Anterior cingulate cortex (tissue), 58 donors: ENCODE data around the gene PLD6.
A peak's percentile ranks its signal among the peaks of the same experiment; 100 is the strongest.

ENCODE experiments used
- DNase-seq, 58 donors: peaks; one replicate each; lab custom pipeline; 2025; lab: John Stamatoyannopoulos, UW

PLD6 gene

GRCh38 chr17:17227608-17228520 lies 21.7 kb upstream of the PLD6 start:
- peak in 14 of 58 donors; percentile 9 to 59 (median 28) for DNase-seq

- no peak for DNase-seq
These were observed 20.5 kb upstream of the PLD6 start for GRCh38 chr17:17226451-17227265.

- DNase-seq: no peak
These were observed 19.8 kb upstream of the PLD6 start for GRCh38 chr17:17225901-17226300.

GRCh38 chr17:17224137-17224536 lies 18.0 kb upstream of the PLD6 start:
- no peak for DNase-seq

GRCh38 chr17:17223736-17224135 lies 17.6 kb upstream of the PLD6 start:
- no peak for DNase-seq

GRCh38 chr17:17221329-17221728 lies 15.2 kb upstream of the PLD6 start:
- no peak for DNase-seq

GRCh38 chr17:17220529-17220928 lies 14.4 kb upstream of the PLD6 start:
- DNase-seq: no peak

- DNase-seq: no peak
These were observed 11.9 kb upstream of the PLD6 start for GRCh38 chr17:17217995-17218394.

- DNase-seq: no peak
These were observed 10.6 kb upstream of the PLD6 start for GRCh38 chr17:17216776-17217175.

GRCh38 chr17:17216236-17216635 lies 10.1 kb upstream of the PLD6 start:
- DNase-seq: no peak

GRCh38 chr17:17215575-17215974 lies 9.4 kb upstream of the PLD6 start:
- DNase-seq: no peak

GRCh38 chr17:17214646-17215436 lies 8.7 kb upstream of the PLD6 start:
- DNase-seq: no peak

GRCh38 chr17:17213775-17214174 lies 7.6 kb upstream of the PLD6 start:
- DNase-seq: no peak

GRCh38 chr17:17207998-17208397 lies 1.9 kb upstream of the PLD6 start:
- DNase-seq: no peak

- peak in 1 of 58 donors; percentile 56 for DNase-seq
These were observed 791 bp upstream of the PLD6 start for GRCh38 chr17:17206913-17207335.

- peak in 12 of 58 donors; percentile 14 to 69 (median 30) for DNase-seq
These were observed 587 bp downstream of the PLD6 start for GRCh38 chr17:17205368-17206123.

GRCh38 chr17:17204635-17205231 lies 1.4 kb downstream of the PLD6 start:
- DNase-seq: peak in 1 of 58 donors; percentile 20

GRCh38 chr17:17204041-17204591 lies 2.0 kb downstream of the PLD6 start:
- peak in 47 of 58 donors; percentile 17 to 83 (median 47) for DNase-seq

GRCh38 chr17:17203173-17203730 lies 2.9 kb downstream of the PLD6 start:
- no peak for DNase-seq
